ENCODE results near the gene ROCK2.

Gene ROCK2

GRCh38 chr2:11144077-11144737 is 200.2 kb downstream of the ROCK2 start:
- POLR2A ChIA-PET, result interaction anchor here (0.6 to 1.2 kb wide), 2 partner anchors 12 to 228 kb away, joined by 3 to 4 read pairs; a partner anchor contains a TSS
- Histone ChIP-seq H3K27ac (ENCODE audit: extremely low read depth, low read depth, low read length) (no peak overlapping the region), H3K36me3 (ENCODE audit: control insufficient read depth in 2 of 2, insufficient read depth in 1 of 2, low read length in 2 of 2) (no peaks in the 10 kb centered on the region), H3K9me3 (ENCODE audit: control insufficient read depth, insufficient read depth, low read depth, low read length) (no peaks in the 10 kb centered on the region), H3K4me1 (ENCODE audit: control insufficient read depth, insufficient read depth, low read length) (no peaks in the 10 kb centered on the region), H3K4me3 (ENCODE audit: low read depth, low read length) (no peak overlapping the region)
- CTCF ChIA-PET, result interaction anchor here (0.6 to 4.9 kb wide), 9 partner anchors 13 to 457 kb away, joined by 3 to 51 read pairs (median 4); a partner anchor contains a TSS
- TF ChIP-seq MEIS1 (CRISPR knock-in tag; IDR thresholded peaks at IDR 0.05; ENCODE audit: borderline replicate concordance) (no peak), ZFP69B (tag by site-specific recombination; IDR thresholded peaks at IDR 0.05) (no peak), ZNF138 (tag by site-specific recombination; IDR thresholded peaks at IDR 0.05; ENCODE audit: borderline replicate concordance) (no peak), ZNF112 (tag by site-specific recombination; IDR thresholded peaks at IDR 0.05) (no peak), ZNF174 (tag by site-specific recombination; IDR thresholded peaks at IDR 0.05) (no peak), GLIS1 (tag by site-specific recombination; IDR thresholded peaks at IDR 0.05) (no peak), OVOL3 (tag by site-specific recombination; IDR thresholded peaks at IDR 0.05) (no peak), REPIN1 (tag by site-specific recombination; IDR thresholded peaks at IDR 0.05; ENCODE audit: low read depth) (no peak), SALL2 (tag by site-specific recombination; IDR thresholded peaks at IDR 0.05; ENCODE audit: borderline replicate concordance) (no peak), ZSCAN4 (tag by site-specific recombination; IDR thresholded peaks at IDR 0.05) (no peak), ZBTB6 (tag by site-specific recombination; IDR thresholded peaks at IDR 0.05) (no peak), ZNF274 (IDR thresholded peaks at IDR 0.05; ENCODE audit: low read length) (no peak), ZNF274 (tag by site-specific recombination; IDR thresholded peaks at IDR 0.05; ENCODE audit: borderline replicate concordance) (no peak)
- TF ChIP-seq, protein P1, sequence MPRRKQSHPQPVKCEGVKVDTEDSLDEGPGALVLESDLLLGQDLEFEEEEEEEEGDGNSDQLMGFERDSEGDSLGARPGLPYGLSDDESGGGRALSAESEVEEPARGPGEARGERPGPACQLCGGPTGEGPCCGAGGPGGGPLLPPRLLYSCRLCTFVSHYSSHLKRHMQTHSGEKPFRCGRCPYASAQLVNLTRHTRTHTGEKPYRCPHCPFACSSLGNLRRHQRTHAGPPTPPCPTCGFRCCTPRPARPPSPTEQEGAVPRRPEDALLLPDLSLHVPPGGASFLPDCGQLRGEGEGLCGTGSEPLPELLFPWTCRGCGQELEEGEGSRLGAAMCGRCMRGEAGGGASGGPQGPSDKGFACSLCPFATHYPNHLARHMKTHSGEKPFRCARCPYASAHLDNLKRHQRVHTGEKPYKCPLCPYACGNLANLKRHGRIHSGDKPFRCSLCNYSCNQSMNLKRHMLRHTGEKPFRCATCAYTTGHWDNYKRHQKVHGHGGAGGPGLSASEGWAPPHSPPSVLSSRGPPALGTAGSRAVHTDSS (tag by site-specific recombination; IDR thresholded peaks at IDR 0.05), result no peak
- TF ChIP-seq, protein P2, sequence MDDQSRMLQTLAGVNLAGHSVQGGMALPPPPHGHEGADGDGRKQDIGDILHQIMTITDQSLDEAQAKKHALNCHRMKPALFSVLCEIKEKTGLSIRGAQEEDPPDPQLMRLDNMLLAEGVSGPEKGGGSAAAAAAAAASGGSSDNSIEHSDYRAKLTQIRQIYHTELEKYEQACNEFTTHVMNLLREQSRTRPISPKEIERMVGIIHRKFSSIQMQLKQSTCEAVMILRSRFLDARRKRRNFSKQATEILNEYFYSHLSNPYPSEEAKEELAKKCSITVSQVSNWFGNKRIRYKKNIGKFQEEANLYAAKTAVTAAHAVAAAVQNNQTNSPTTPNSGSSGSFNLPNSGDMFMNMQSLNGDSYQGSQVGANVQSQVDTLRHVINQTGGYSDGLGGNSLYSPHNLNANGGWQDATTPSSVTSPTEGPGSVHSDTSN (CRISPR knock-in tag; IDR thresholded peaks at IDR 0.05), result no peak
- TF ChIP-seq, protein P3, sequence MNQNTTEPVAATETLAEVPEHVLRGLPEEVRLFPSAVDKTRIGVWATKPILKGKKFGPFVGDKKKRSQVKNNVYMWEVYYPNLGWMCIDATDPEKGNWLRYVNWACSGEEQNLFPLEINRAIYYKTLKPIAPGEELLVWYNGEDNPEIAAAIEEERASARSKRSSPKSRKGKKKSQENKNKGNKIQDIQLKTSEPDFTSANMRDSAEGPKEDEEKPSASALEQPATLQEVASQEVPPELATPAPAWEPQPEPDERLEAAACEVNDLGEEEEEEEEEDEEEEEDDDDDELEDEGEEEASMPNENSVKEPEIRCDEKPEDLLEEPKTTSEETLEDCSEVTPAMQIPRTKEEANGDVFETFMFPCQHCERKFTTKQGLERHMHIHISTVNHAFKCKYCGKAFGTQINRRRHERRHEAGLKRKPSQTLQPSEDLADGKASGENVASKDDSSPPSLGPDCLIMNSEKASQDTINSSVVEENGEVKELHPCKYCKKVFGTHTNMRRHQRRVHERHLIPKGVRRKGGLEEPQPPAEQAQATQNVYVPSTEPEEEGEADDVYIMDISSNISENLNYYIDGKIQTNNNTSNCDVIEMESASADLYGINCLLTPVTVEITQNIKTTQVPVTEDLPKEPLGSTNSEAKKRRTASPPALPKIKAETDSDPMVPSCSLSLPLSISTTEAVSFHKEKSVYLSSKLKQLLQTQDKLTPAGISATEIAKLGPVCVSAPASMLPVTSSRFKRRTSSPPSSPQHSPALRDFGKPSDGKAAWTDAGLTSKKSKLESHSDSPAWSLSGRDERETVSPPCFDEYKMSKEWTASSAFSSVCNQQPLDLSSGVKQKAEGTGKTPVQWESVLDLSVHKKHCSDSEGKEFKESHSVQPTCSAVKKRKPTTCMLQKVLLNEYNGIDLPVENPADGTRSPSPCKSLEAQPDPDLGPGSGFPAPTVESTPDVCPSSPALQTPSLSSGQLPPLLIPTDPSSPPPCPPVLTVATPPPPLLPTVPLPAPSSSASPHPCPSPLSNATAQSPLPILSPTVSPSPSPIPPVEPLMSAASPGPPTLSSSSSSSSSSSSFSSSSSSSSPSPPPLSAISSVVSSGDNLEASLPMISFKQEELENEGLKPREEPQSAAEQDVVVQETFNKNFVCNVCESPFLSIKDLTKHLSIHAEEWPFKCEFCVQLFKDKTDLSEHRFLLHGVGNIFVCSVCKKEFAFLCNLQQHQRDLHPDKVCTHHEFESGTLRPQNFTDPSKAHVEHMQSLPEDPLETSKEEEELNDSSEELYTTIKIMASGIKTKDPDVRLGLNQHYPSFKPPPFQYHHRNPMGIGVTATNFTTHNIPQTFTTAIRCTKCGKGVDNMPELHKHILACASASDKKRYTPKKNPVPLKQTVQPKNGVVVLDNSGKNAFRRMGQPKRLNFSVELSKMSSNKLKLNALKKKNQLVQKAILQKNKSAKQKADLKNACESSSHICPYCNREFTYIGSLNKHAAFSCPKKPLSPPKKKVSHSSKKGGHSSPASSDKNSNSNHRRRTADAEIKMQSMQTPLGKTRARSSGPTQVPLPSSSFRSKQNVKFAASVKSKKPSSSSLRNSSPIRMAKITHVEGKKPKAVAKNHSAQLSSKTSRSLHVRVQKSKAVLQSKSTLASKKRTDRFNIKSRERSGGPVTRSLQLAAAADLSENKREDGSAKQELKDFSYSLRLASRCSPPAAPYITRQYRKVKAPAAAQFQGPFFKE (tag by site-specific recombination; IDR thresholded peaks at IDR 0.05; ENCODE audit: borderline replicate concordance), result no peak

All from HEK293 (cell line).